NCI-H510A treated with DMSO at 0.1 percent for 48 hours (cell line): ENCODE measurements around the gene PIP4P1.

Experiments used
- DNase-seq: peaks from one replicate; lab custom pipeline; 2025; lab: John Stamatoyannopoulos, UW

Gene PIP4P1

GRCh38 chr14:20435582-20436362 is 25.5 kb downstream of the PIP4P1 start, which contains the start of gene KLHL33:
TSS of gene KLHL33 (minus strand) at chr14:20436166. CDS start at chr14:20435811, 355 bp downstream.
- no peak for DNase-seq

GRCh38 chr14:20434701-20435581 is 26.3 kb downstream of the PIP4P1 start:
- no peak for DNase-seq

- DNase-seq: no peak
These were observed 31.2 kb downstream of the PIP4P1 start for GRCh38 chr14:20429801-20430669.

DNA sequence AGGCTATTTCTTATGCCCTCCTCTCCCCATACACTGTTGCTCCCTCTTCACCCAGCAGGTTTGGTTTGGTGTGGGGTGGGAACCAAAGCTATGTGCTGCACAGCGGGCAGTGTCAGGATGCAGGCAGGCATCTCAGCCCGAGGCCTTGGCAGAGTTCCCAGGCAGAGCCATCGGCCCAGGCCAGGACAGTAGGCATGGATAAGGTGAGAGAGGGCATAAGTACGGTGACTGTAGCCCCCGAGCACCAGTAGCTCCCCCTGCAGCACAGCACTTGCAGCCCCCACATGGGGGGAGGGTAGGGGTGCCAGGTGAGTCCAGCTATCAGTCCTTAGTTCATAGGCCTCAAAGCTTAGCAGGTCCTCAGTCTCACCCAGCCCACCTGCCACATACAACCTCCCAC is 32.4 kb downstream of the PIP4P1 start:
- no peak for DNase-seq

DNA sequence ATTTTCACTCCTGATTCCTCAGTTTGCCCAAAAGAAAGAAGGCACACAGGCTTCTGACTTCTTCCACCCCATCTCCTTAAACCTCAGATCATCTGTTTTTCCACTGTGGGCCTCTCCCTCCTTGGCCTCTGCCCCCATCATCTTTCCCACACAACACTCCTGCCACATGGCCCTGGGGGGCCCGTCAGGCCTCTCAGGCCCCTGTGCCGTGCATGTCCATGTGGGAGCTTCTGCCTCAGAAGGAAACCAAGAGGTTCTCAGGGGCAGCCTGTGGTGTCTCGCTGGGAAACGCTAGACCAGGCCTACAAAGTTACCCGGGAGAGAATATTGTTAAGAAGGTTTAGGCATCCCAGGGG is 33.2 kb downstream of the PIP4P1 start:
- no peak for DNase-seq

- no peak for DNase-seq
These were observed 33.8 kb downstream of the PIP4P1 start for GRCh38 chr14:20427231-20428009.

GRCh38 chr14:20424851-20425250 is 36.4 kb downstream of the PIP4P1 start:
- no peak for DNase-seq

- no peak for DNase-seq
These were observed 38.3 kb downstream of the PIP4P1 start for GRCh38 chr14:20422886-20423285.

DNA sequence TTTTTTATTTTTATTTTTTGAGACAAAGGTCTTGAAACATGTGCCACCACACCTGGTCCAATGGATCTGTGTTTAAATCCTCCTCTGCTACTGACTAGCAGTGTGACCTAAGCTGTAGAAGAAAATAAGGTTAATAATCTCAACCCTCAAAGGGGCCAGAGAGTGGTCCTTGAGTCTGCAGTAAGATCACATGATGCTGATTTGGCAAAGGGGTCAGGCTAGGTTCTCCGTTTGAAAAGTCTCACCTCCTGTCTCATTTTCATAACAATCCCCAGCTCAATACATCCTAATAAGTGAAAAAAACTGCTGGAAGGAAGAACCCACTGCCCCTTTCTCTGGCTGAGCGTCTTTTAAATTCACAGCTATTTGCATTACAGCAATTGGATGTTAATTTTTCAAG is 40.0 kb downstream of the PIP4P1 start:
- DNase-seq: no peak

DNA sequence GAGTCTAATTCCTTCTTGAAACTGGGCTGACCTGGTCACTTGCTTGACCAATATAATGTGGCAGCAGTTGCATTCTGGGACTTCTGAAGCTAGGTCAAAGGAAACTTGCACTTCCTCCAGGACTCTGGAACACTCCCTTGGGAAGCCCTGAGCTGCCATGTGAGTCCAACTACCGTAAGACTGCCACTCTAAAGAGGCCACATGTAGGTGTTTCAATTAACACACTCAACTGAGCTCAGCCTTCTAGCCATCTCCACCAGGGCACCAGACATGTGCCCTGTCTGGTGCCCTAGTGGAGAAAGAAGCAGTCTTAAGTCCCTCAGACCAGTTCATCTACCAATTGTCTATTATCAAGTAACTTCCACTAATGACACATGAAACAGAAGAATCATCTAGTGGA is 41.8 kb downstream of the PIP4P1 start:
- no peak for DNase-seq

DNA sequence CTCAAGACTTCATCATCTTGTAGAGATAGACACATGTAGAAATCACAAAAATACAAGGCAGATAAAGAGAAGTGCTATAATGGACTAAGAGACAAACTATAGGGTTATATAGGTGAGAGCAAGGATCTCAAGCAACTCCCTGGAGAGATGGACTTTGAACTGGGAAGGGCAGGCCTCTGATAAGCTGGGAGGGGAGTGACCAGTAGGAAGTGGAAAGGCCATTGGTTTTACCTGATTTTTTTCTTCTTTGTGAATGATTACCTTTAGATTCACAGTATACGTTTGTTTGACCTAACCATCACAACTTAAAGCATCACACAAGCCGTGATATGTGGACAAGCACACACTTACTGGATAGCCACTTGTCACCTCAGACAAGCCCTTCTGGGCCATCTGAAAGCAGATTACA is 42.7 kb downstream of the PIP4P1 start:
- no peak for DNase-seq

DNA sequence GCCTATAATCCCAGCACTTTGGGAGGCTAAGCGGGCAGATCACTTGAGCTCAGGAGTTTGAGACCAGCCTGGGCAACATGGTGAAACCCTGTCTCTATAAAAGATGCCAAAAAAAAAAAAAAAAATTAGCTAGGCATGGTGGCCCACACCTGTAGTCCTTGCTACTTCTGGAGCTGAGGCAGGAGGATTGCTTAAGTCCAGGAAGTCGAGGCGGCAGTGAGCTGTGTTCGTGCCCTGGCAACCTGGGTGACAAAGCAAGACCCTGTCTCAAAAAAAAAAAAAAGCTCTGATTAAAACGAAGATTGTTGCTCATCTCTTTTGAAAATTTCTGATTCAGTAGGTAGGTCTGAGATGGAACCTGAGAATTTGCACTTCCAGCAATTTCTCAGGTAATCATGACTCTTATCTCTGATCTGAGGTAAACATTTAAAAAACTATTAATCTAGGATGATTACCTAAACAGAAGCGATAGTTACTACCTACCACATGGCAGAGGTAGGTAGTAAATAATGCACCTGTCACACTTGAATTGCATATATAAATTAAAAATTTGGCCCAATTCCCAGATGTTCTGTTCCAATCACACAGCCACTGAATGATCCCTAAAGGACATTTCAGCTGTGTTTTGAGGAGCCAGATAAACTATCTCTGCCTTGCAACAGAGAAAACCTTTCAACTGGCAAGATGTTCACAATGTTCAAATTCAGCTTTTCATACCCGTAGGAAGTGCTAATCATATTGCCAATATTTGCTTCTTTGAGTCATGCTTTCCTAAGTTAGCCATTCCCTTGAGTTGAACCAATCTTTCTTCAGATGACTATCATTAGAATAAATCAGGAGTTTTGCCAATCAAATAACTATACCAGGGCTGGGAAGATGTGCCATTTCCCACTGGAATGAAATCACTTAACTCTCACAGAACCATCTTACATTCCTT is 43.7 kb downstream of the PIP4P1 start:
- DNase-seq: no peak

DNA sequence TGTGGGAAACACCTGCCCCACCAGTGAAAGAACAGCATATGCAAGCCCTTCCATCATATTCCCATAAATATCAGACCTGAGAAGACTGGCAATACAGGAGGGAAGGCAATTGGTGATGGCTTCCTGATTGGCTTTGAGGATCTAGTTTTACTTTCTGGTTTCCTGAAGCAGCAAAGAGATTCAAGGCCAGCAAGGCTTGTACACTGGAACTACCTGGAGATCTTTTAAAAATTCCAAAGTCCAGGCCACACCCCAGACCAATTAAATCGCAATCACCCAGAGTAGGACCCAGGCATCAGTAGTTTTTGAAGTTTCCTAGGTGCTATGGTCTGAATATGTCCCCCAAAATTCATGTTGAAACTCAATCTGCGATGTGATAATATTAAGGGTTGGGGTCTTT is 45.0 kb downstream of the PIP4P1 start:
- DNase-seq: no peak

- peak; percentile 25 for DNase-seq
These were observed 45.4 kb downstream of the PIP4P1 start for GRCh38 chr14:20415782-20416206.

DNA sequence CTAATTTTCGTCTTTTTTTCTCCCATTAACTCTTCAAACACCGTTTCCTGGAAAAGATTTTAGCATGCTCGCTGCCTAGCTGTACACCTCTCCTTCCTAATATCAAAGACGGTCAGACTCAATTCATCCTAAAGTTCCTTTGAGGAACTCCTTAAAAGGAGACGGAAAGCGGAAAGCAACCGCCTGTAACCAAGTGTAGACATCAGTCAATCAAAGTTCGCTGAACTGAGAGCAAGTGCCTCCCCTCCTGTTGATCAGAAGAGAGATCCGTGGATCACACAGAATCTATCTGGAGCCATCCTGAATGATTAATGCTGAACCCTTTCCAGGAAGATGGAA is 47.5 kb downstream of the PIP4P1 start:
- peak; percentile 56 for DNase-seq

GRCh38 chr14:20412876-20413743 is 48.1 kb downstream of the PIP4P1 start, which contains the start of gene TEP1:
TSS of gene TEP1 (minus strand) at chr14:20413501. CDS start at chr14:20408439, 5,062 bp downstream.
- peak; percentile 84 for DNase-seq

- no peak for DNase-seq
These were observed 48.8 kb downstream of the PIP4P1 start for GRCh38 chr14:20412411-20412810.

GRCh38 chr14:20409226-20409625 is 52.0 kb downstream of the PIP4P1 start:
- DNase-seq: no peak
